DMS79 (cell line): ENCODE measurements around the gene CDC26.
A peak's percentile ranks its signal among the peaks of the same experiment; 100 is the strongest.
"Not testable (repeated sequence)": the region's sequence is repeated elsewhere in the genome, so short reads cannot be mapped to it uniquely, and the experiment has no call there.

ENCODE experiments used
- DNase-seq: peaks from one replicate; lab custom pipeline; 2025; lab: John Stamatoyannopoulos, UW

CDC26 gene

DNA sequence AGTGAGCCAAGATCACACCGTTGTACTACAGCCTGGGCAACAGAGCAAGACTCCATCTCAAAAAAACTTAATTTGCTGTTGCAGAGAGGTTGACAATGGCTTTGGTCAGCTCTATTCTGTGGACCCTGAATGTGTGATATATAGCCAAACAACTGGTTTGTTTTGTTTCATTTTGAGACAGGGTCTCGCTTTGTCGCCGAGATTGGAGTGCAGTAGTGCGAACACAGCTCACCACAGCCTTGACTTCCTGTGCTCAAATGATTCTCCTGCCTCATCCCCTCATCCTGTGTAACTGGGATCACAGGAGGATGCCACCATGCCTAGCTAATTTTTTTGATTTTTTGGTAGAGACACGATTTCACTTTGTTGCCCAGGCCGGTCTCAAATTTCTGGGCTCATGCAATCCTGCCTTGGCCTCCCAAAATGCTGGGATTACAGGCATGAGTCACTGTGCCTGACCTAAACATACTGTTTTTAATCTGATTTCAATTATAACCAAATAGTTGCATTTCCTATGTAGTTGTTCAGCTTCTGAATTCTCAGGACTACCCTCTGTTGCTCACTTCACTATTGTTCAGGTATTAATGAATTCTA lies 18.0 kb upstream of the CDC26 start:
- DNase-seq: no peak

DNA sequence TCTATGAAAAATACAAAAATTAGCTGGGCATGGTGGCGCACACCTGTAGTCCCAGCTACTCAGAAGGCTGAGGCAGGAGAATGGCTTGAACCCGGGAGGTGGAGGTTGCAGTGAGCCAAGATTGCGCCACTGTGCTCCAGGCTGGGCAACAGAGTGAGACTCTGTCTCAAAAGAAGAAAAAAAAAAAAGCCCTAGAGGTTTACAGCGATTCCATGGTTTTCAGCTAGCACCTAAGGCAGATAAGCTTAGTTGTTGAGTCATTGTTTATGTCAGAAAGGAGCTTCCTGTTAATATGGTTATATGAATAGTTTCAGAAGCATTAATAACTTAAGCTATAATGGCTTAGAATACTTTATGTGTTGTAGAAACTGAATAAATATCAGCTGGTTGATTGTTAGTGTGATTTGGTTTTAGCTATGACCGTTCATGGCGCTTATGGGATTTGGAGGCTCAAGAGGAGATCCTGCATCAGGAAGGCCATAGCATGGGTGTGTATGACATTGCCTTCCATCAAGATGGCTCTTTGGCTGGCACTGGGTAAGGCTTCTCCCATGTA lies 14.8 kb upstream of the CDC26 start:
- DNase-seq: no peak

DNA sequence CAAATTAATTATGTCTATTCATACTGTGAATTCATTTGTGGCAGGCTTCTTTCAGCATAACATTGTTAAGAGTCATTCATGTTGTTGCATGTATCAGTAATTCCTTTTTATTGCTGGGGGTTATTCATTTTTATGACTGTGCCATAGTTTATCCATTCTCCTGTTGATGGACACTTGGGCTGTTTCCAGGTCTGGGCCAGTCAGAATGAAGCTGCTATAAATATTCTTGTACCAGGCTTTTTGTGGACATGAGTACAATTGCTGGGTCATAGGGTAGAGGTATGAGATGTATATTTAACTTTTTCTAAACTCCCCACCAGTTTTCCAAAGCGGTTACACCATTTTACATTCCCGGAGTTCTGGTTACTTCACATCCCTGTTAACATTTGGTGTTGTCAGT lies 13.7 kb upstream of the CDC26 start:
- DNase-seq: no peak

DNA sequence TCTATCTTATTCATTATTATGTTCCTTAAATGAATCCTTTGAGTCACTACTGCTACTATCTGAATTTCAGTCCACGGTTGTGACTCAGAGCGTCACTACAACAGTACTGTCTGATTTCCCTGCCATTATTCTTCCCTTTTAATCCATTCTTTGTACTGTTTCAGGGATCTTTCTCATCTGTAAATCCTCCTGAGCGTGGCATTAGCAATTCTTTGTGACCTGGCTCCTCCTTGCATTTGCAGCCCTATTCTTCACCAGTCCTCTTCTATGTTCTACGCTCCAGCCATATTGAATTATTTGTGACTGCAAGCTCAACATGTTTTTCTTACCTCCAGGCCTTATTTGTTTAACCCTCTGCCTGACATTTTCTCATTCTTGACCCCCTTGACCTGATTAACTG lies 6.0 kb upstream of the CDC26 start:
- DNase-seq: no peak

DNA sequence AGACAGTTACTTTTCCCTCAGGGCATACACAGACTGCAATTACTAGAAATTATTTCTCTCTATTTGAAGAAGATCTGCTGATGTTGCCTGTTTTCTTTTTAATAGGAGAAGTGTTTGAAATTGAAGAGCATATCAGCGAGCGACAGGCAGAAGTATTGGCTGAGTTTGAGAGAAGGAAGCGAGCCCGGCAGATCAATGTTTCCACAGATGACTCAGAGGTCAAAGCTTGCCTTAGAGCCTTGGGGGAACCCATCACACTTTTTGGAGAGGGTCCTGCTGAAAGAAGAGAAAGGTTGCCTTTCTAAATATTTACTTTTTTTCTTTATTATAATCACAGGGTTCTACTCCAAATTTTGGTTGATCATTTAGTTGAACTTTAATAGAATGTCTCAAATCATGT lies 3.5 kb upstream of the CDC26 start:
- DNase-seq: no peak

DNA sequence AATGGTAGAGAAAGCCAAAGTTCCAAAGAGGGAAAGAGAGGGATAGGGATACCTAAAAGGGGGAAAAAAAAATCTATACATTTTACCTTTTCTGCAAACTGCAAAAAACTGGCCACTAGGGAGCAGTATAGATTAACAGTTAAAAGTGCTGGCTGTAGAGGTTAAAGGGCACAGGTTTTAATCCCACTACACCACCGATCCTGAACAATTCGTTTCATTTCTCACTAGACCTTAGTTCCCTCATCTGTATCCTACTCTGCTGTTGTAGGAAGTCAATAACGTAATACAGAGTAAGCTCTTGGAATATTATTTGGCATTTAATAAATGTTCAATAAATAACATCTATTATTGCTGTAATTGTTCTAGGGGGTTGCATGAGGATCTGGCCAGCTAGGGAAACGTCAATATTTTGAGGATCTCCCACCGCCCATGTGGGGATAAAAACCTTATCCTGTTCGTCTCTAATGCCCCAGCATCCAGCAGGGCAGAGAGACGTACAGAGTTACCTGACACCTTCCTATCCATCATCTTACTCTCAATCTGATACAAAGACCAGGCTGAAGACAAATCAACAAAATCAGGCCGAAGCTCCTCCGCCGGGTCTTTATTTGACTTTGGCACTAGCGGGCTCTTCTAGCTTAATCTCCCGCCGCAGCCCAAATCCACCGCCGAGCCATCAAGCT lies 757 bp downstream of the CDC26 start:
- DNase-seq: peak; percentile 34

DNA sequence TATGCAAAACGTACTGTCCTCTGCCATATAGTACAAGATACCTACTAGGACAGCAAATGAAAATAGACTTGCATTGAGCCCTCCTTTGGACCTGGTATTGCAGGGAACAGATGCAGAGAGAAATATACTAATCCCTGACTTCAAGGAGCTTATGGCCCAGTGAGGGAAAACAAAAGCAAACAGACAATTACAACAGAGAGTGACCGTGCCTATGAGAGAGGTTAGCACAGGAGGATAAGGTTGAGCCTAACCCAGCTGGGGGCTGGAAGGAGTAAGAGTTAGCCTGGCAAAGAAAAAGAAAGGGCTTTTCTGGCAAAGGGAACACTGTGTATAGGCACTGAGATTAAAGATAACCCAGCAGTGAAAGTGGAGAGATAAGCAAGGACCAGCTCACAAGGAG lies 5.5 kb downstream of the CDC26 start:
- no peak for DNase-seq

DNA sequence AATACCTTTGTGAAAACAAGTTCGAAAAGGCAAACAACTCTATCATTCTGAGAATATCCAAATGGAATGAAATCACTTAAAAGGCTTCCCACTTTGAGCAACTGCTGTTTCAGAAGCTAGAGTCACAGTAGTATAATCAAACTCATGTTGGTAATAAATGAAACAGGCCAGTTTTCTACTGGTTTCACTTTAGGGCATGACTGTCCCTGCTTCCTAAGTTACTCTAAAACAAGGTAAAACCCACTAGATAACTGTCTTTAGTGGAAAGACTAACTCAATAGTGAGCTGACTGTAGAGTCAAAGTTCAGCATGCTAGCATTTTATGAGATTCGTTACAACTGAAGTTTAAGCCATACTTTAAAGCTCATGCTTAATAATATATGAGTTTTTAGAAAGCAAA lies 6.0 kb downstream of the CDC26 start:
- no peak for DNase-seq

DNA sequence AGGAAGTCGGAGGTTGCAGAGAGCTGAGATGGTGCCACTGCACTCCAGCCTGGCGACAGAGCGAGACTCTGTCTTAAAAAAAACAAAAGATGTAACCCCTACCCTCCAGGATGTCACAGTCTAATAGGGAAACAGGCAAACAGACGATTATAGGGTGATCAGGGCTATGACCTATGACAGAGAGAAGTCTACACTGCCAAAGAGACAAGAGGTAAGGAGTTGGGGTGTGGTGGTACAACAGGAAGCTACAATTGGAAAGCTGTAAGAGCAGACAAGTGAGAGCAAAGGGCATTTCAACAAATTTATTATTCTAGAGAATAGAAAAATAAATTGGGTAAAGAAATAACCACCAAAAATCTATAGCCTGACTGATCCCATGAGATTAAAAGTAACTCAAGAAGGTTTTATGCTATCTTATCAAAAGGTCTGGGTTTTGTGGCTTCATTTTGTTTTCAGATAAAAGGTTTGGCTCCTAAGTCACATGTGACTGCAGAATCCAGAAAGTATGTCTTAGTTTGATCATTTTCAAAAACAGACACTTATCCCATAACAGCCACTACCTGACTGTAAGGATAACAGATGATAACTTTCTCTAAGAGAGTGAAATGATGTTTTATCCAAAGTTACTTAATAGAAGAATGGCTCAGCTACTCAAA lies 7.3 kb downstream of the CDC26 start:
- no peak for DNase-seq

DNA sequence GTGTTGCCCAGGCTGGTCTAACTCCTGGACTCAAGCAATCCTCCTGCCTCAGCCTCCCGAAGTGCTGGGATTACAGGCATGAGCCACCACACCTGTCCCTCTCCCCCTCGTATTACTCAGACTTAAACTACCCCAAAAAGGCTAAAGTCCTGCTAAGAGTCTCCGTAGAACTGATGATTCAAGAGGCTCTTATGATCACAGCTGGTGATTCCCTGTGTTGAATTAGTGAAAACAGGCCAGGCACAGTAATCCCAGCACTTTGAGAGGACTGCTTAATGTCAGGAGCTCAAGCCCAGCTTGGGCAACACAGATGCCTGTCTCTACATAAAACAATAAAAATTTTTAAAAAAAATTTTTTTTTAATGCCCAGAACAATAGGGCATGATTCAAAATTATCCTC lies 9.2 kb downstream of the CDC26 start:
- no peak for DNase-seq

DNA sequence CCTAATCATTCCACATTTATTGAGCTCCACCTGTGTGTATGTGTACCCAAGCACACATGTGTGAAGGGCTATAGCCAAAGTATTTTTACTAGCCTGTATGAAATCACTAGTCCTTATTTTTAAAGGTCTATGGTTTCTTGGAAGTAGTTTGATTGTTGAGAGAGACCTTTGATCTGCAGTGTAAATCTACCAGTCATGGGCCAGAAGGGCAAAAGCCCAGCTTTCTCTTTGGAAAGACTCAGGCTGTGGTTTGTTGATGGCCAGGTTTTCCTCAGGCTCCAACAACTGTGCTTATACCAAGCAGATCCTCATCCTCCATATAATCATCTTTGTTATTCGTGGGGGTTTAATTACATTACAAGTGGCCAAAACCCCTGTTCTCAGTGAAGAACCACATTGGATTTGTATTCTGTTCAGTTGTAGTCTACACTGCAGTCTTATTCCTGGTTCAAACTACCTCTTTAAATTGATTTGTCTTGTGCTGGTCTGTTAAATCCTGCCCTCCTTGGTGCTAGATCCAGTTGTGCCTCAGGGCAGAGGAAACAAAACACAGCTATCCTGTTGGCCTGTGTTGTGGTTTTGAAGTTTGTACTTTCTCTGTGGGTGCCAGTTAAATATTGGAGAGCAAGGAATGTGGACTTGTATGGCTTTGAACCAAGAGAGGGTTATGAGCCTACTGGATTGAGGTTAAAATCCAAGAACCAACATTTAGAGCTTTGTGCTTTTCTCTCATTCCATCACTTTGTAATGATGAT lies 13.3 kb downstream of the CDC26 start:
- no peak for DNase-seq

DNA sequence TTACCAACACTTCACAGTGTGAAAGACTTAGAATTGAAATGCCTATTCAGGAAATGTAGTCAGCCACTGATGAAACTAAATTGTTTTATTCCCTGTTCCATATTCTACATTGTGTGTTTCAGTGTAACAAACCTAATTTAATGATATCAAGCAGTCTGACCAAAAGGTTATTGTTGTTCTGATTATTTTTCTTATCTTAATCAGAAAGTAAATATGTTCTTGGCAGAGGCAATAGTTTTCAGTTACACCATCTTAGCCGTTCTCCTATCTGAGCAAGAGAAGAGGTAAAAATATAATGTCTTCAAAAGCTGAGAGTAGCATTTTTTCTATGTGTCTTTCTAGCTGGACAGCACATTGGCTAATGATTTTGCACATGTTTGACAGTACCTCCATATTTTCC lies 17.1 kb downstream of the CDC26 start:
- DNase-seq: no peak

DNA sequence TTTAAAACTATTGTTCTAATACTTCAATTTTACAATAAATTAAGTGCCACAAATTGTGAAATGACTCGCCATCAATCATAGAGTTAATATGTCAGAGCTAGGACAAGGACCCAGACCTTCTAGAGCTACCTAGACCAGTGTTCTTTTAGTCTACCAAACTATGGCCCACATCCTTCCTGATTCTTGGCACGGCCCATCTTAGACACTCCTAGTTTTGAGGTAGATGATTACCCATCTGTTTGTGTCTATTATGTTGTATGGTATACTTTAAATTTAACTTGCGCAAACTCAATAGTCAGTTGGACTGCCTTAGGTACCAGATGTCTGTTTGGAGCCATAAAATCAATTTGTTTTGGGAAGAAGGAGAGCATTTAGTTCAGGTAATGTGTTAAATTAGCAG lies 17.5 kb downstream of the CDC26 start:
- no peak for DNase-seq

DNA sequence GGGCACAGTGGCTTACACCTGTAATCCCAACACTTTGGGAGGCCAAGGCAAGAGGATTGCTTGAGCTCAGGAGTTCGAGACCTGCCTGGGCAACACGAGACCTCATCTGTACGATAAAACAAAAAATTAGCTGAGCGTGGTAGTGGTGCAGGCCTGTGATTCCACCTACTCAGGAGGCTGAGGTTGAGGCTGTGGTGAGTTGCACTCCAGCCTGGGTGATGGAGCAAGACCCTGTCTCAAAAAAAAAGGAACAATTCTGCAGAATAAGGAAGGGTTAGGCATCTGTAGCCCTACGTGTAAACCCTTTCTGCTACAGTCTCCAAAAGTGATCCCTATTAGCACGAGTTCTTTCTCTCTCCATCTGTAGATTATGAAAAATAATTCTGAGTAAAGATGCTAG lies 19.9 kb downstream of the CDC26 start:
- DNase-seq: no peak

DNA sequence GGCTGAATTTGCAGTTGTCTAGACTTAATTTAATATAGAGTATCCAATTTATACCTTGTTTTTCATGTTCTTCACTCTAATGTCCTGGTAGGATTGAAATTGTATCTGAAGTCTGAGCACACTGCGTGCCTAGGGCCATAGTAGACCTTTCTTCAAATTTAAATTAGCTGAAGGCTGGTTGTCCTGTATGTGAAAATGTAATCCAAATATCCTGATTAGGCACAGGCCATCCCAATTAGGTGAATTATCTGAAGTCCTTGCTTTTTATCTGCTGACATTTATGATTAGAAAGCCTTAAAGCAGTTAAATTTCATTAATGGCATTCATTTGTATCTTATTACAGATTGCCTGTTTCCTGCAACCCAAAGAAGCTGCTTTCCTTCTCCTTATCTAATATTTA lies 20.4 kb downstream of the CDC26 start:
- no peak for DNase-seq

DNA sequence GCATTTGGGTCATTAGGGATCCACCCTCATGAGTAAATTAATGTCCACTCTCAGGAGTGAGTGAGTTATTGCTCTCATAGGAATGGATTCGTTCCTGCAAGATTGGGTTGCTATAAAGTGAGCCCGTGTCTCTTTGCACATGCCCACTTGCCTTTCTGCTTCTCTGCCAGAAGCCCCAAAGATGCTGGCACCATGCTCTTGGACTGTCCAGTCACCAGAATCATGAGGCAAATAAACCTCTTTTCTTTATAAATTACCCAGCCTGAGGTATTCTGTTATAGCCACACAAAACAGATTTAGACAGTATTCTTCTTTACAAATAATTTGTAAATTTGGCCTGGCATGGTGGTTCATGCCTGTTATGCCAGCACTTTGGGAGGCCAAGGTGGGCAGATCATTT lies 24.6 kb downstream of the CDC26 start:
- no peak for DNase-seq

DNA sequence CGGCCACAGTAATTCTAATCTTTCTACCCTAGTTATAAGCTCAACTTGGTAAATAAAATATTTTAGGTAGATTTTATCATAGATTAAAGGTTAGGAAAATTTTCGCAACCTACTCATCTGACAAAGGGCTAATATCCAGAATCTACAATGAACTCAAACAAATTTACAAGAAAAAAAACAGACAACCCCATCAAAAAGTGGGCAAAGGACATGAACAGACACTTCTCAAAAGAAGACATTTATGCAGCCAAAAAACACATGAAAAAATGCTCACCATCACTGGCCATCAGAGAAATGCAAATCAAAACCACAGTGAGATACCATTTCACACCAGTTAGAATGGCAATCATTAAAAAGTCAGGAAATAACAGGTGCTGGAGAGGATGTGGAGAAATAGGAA lies 25.7 kb downstream of the CDC26 start:
- DNase-seq: not testable (repeated sequence)

DNA sequence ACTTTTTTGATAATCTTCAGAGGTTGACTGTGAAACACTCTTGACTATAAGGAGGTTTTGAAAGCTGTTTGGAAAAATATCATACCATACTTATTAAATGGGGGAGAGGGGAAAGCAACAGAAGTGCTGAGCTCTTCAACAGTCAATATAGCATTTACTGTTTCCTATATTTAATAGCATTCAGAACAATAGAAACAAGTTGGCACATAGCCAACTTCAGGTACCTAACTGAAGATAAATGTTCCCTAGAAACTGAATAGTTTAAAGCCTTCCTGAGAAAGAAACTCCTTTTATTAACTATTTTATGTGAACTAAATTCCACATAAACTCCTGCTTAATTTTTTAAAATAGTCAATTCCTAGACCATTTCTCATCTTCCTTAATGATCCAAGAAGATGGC lies 27.7 kb downstream of the CDC26 start:
- no peak for DNase-seq

DNA sequence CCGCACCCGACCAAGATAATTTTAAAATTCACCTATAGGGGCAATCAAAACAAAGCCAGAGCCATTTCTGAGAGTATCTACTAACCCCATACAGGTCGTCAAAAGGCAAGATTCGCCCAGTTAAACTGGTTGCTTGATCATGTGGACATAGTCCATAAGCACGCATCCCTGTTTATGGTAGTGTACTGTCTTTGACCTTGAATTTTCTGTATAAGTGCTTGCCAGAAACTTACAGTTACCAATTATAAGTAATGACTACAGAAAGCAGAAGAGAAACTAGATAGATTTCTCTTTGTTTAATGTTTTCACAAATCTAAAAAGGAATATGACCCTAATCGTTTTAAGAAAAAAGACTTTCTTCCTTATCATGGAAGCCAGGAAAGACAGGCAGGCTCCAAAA lies 28.4 kb downstream of the CDC26 start:
- DNase-seq: no peak

DNA sequence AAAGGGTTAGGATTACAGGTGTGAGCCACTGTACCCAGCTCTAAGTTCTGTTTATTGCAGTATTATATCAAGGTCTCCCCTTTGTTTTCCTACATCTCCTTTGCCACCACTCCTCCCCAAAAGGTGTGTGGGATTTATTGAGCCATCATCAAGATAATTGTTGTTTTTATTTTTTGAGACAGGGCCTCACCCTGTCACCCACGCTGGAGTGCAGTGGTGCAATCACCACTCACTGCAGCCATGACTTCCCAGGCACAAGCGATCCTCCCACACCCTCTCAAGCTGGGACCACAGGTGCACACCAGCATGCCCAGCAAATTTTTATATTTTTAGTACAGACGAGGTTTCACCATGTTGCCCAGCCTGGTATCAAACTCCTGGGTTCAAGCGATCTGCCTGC lies 29.5 kb downstream of the CDC26 start:
- no peak for DNase-seq

DNA sequence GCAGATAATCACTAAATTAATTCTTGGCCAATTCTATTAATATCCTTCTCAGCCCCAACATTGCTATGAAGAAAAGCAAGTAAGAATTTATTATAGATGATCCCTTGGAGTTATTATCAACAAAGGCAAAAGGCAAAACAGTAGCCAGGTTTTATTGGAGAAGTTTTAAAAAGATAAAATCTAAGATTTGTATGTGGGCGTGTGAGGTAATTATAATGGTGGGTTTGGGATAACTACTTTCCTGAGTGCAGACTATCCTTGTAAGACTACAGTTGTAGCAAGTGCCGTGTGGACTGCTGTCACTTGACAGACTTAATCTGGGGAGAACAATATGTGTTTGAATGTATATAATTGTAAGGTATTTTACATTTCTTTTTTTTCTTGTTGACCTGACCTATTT lies 30.8 kb downstream of the CDC26 start:
- no peak for DNase-seq

DNA sequence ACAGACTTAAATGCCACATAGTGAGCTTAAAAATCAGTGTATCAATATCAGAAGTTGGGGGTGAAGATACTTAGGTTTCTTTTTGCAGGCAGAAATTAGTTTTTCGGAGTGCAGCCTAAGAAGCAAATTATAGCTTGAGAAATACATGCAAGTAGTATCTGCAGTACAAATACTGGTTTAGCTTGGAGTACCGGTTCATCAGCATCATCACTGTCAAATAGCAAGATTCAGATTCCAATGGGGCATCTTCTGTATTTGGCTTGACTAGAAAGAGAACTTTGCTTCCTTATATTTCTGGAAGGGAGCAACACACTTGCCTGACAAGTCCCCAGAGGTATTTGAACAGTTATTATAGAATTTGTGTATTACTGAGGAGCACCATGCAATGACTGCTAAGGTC lies 34.2 kb downstream of the CDC26 start:
- no peak for DNase-seq

DNA sequence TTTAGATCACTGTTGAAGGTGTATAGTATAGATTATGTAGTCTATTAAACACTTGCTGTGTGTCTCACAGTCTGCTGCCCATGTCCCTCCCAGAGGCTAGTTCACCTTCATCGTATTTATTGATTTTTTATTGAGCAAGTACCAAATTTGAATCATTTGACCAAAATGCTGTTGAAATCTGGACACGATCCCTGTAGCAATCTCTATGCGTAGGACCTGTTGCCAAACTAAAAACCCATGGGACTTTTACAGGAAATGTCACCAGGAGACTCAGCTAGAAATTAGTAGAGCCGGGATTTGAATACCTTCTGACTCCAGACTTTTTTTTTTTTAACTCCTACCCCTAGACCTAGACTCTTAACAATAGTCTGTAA lies 36.5 kb downstream of the CDC26 start:
- DNase-seq: no peak
